HCEC 1CT (cell line): ENCODE results near the gene CHD3.
"Not testable (repeated sequence)": the region's sequence is repeated elsewhere in the genome, so short reads cannot be mapped to it uniquely, and the experiment has no call there.

Source experiments
- DNase-seq: peaks from one replicate; pipeline ENCODE4 v3.0.0-alpha.2; 2017

The CHD3 gene

DNA sequence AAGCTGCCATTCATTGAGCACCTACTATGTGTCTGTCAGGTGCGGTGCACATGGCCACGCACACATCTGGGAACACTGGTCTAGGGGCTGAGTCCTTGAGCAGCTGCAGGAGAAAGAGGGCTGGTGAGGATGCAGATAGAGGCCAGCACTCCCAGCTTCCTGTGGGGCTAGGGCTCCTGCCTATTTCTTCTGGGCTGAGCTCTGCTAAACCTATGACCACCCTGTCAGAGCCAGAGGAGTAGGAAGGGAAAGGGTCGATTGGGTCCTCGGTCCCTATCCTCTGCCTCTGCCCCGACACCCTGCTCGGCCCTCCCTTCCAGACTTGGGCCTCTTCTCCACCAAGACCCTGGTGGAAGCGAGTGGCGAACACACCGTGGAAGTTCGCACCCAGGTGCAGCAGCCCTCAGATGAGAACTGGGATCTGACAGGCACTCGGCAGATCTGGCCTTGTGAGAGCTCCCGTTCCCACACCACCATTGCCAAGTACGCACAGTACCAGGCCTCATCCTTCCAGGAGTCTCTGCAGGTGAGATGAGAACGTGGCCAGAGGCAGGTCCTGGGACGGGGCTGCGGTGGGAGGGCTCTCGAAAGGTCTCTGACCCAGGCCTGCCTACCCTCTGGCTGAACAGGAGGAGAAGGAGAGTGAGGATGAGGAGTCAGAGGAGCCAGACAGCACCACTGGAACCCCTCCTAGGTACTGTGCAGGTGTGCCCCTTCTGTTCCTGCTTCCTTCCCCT lies 37.7 kb upstream of the CHD3 start:
- no peak for DNase-seq

DNA sequence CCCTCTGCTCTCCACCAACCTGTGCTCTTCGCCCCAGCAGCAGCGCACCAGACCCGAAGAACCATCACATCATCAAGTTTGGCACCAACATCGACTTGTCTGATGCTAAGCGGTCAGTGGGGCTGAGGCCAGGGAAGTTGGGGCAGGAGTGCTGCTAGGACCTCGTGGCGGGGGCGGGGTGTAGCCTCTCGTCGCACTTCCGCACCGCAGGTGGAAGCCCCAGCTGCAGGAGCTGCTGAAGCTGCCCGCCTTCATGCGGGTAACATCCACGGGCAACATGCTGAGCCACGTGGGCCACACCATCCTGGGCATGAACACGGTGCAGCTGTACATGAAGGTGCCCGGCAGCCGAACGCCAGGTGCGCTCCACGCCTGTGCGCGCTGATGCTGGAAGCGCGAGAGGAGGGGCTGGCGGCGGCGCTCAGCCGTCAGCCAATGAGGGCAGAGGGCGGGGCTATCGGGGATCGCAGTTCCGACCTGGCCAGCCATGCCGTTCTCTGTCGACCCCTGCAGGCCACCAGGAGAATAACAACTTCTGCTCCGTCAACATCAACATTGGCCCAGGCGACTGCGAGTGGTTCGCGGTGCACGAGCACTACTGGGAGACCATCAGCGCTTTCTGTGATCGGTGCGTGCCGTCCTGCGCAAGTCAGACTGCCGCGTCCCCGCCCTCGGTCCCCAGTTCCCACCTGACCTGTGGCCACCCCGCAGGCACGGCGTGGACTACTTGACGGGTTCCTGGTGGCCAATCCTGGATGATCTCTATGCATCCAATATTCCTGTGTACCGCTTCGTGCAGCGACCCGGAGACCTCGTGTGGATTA lies 36.9 kb upstream of the CHD3 start:
- DNase-seq: peak; percentile 55

DNA sequence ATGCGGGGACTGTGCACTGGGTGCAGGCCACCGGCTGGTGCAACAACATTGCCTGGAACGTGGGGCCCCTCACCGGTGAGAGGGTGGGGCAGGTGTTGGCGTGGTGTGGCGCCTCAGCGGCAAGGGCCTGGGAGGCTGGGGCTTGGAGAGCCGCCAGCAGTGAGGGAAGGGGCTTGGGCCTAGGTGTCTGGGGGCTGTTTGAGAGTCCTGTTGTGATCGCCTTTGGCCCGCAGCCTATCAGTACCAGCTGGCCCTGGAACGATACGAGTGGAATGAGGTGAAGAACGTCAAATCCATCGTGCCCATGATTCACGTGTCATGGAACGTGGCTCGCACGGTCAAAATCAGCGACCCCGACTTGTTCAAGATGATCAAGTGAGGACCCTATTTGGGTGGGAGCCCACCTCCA lies 36.3 kb upstream of the CHD3 start:
- no peak for DNase-seq

DNA sequence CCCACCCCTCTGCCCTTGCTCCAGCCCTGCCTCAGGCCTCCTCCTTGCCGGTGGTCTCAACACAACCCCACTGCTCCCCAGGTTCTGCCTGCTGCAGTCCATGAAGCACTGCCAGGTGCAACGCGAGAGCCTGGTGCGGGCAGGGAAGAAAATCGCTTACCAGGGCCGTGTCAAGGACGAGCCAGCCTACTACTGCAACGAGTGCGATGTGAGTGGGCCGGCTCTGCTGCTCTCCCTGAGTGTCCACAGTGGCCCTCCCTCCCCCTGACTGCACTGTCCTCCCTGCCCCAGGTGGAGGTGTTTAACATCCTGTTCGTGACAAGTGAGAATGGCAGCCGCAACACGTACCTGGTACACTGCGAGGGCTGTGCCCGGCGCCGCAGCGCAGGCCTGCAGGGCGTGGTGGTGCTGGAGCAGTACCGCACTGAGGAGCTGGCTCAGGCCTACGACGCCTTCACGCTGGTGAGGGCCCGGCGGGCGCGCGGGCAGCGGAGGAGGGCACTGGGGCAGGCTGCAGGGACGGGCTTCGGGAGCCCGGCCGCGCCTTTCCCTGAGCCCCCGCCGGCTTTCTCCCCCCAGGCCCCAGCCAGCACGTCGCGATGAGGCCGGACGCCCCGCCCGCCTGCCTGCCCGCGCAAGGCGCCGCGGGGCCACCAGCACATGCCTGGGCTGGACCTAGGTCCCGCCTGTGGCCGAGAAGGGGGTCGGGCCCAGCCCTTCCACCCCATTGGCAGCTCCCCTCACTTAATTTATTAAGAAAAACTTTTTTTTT lies 35.5 kb upstream of the CHD3 start:
- DNase-seq: no peak

DNA sequence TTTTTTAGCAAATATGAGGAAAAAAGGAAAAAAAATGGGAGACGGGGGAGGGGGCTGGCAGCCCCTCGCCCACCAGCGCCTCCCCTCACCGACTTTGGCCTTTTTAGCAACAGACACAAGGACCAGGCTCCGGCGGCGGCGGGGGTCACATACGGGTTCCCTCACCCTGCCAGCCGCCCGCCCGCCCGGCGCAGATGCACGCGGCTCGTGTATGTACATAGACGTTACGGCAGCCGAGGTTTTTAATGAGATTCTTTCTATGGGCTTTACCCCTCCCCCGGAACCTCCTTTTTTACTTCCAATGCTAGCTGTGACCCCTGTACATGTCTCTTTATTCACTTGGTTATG lies 34.9 kb upstream of the CHD3 start:
- no peak for DNase-seq

DNA sequence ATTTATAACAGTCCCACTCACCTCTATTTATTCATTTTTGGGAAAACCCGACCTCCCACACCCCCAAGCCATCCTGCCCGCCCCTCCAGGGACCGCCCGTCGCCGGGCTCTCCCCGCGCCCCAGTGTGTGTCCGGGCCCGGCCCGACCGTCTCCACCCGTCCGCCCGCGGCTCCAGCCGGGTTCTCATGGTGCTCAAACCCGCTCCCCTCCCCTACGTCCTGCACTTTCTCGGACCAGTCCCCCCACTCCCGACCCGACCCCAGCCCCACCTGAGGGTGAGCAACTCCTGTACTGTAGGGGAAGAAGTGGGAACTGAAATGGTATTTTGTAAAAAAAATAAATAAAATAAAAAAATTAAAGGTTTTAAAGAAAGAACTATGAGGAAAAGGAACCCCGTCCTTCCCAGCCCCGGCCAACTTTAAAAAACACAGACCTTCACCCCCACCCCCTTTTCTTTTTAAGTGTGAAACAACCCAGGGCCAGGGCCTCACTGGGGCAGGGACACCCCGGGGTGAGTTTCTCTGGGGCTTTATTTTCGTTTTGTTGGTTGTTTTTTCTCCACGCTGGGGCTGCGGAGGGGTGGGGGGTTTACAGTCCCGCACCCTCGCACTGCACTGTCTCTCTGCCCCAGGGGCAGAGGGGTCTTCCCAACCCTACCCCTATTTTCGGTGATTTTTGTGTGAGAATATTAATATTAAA lies 34.4 kb upstream of the CHD3 start:
- no peak for DNase-seq

DNA sequence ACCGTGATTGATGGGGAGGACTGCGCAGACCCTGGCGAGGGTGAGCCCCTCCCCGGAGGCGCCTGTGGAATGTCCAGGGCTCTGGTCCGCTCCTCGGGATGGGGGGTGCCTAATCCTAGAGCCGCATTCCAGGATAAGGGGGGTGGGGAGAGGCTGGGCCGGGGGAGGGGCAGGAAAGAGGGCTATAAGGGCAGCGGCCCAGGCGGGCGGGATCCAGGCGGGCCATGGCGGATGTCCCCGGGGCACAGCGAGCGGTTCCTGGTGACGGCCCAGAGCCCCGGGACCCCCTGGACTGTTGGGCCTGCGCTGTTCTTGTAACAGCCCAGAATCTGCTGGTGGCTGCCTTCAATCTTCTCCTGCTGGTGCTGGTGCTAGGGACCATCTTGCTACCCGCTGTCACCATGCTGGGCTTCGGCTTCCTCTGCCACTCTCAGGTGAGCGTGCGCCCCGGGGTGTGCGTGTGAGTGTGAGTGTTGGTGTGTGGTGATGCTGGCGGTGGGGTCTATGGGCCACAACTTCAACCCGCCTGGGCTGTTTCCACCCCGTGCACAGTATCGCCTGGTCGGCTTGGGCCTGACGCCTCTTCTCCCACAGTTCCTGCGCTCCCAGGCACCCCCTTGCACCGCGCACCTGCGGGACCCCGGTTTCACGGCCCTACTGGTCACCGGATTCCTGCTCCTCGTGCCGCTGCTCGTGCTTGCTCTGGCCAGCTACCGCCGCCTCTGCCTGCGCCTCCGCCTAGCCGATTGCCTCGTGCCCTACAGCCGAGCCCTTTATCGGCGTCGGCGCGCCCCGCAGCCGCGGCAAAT lies 33.5 kb upstream of the CHD3 start, which contains the start of gene TMEM88:
TSS of gene TMEM88 (plus strand) at position 216 of the 809 bp plus-strand sequence. CDS start at position 225, 9 bp downstream.
- DNase-seq: no peak

DNA sequence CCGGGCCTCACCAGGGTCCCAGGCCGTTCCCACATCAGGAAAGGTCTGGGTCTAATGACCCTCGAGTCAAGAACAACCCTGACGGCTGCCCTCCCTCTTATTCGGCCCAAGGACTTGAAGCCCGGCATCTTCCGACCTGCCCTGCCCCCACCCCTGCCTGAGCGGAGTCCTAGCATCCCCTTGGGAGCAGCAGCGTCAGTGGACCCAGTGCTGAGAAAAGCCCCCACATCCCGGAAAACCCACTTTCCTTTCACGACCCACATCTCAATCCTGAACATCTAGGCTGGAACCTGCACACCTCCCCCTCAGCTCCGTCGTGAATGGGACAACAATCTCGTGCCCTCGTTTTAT lies 33.0 kb upstream of the CHD3 start:
- DNase-seq: no peak

DNA sequence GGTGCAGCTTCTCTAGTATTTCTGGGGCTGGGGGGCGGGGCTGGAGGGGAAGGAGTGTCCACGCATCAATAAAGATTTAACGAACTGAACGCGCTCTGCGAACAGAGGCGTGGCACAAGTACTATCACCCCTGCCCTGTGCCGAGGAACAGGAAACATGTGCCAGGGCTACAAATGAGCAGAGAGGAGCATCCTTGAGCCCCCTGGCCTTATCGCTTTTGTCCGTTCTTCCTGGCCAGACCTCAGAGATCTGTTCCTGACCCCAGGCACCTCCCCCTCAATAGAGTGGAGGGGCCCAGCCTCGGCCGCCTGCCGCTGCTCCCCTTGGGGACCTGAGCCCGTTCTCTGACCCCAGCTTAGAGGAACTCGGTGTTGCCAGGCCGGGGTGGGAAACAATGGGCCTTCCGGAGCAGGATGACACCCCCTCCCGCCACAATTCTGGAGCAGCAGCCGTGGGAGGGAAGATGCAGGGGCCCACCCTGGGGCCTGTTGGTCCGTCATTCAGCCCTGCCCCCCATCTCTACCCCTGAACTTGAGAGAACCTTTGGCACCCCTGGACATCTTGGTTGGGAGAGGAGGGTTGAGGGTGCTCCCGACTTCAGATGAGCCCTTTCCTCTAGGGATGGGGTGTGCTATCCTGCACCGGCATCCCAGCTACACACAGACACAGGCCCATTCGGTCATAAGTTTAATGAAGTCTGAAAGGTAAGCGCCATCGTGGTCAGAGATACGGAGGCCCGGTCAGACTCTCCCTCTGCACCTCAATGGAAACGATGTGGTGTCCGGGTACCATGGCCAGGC lies 32.4 kb upstream of the CHD3 start:
- peak; percentile 30 for DNase-seq

DNA sequence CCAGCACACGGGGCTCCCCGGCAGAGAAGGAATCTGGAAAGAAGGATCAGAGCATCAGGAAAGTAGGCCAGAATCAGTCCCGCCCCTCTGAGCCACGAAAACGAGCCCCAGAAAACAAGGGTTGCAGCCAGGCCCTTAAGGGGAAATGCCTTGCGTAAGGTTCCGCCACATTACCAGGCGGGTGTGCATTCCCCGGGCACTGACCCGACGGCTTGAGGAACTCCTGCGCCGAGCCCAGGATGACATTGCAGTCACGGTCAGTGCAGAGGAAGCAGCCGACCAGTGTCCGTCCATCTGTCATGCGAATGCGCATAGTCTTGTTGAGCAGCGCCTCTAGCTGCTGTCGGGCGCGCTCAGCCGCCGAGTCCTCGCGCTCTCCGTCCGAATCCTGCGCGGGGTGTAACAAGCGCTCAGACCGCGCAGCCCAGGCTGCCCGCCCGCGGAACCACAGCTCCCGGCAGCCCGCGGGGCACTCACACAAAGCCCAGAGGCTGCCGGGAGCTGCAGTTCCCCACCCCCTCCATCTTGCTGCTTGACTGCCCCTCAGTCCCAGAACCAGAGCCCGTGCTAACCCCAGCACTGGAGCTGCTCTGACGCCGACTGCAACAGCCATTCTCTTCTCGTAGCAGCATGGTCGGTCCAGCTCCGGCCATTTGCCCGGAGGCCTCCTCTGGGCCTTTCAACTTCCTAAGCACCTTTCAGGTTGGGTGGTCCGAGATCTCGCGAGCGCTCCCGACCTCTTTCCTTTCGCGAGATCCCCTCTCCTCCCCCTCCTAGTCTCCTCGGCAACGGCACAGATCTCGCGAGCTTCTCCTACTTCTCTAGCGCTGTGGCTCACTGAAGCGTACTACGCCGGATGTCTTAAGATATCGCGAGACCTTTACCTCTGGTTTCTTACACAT lies 31.5 kb upstream of the CHD3 start, which contains the start of gene NAA38:
TSS of gene NAA38 (minus strand) at position 749 of the 902 bp plus-strand sequence. CDS start at position 653, 96 bp downstream.
- peak; percentile 99 for DNase-seq

DNA sequence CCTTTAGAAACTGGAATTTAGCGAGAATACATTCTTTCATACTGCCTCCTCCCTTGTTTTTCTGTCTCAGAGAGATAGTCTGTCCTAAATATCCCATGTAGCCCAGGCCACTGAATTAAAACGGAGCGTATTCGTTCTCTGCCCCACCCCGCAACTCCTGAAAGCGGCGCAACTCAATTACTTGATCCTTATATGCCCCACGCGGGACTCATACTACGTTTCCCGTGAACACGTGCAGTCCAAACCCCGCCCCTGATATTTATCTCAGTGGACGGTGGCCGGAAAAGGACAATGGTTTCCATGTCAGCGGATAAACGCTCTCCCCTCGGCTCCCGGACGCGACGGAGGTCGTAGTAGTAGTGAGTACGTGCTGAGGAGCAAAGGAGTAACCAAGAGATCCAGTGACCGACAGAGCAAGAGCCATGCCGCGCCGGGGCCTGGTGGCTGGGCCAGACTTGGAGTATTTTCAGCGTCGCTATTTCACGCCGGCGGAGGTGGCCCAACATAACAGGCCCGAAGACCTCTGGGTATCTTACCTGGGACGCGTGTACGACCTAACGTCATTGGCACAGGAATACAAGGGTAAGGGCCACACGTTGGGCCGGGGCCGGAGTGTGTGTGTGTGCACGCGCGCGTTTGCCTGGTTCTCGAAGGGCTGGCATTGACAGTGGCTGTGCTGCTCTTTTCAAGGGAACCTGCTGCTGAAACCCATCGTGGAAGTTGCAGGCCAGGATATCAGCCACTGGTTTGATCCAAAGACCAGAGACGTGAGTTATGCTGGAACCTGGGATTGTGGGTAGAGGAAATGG lies 30.7 kb upstream of the CHD3 start, which contains the start of gene CYB5D1:
TSS of gene CYB5D1 (plus strand) at position 291 of the 809 bp plus-strand sequence. CDS start at position 423, 132 bp downstream.
- peak; percentile 86 for DNase-seq

DNA sequence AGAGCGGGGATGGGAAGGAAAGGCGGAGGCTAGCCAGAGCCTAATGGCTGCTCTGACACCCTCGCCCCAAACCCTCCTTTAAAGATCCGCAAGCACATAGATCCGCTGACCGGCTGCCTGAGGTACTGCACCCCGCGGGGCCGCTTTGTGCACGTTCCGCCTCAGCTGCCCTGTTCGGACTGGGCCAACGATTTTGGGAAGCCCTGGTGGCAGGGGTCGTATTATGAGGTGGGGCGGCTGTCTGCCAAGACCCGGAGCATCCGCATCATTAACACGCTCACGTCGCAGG lies 30.1 kb upstream of the CHD3 start:
- DNase-seq: peak; percentile 56

DNA sequence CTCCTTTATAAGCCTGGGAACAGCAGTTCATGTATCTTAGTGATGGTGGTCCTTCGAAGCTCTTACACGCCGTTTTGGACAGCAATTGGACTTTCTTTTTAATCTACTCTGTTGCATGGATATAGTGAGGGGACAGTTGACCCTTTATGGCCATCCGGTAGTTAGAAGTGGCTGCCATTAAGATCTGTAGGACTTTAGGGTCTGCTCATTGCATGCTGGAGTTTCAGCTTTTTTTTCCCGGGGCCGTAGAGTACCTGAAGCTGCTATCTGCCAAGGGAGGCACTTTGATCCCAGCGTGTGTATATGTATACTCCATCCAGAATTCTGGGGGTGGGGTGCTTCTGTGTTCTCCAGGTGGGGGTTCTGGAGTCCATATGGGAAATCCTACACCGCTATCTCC lies 29.6 kb upstream of the CHD3 start:
- DNase-seq: no peak

DNA sequence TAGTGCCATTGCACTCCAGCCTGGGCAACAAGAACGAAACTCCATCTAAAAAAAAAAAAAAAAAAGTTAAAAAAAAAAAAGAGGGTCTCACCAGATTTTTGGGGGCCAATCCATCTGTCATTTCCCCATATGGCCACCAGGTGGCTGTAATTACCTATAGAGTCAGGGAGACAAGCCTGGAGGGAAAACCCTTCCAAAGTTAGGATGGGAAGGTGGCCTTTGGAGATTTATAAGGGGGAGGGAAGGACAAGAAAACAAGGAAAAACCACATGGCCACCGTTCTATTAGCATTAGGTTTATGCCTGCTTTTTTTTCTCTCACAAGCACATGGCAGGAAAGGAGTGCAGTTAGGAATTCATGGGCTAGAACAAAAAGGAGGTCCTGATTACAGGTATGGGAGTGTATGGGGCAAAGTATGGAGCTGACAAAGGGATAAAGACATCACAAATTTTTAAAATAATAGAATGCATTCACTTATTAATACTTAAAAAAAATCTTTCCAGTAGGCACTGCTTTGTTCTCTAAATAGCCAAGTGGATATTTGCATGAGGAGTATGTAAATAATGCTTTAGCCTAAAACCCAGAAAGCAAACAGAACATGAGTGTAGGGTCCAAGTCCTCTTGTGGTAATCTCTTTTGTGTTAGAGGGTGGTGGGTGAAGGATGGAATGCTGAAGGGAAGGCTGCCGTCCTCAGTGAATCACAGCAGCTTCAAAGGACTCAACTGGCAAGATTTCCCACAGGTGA lies 25.7 kb upstream of the CHD3 start:
- DNase-seq: peak; percentile 38

DNA sequence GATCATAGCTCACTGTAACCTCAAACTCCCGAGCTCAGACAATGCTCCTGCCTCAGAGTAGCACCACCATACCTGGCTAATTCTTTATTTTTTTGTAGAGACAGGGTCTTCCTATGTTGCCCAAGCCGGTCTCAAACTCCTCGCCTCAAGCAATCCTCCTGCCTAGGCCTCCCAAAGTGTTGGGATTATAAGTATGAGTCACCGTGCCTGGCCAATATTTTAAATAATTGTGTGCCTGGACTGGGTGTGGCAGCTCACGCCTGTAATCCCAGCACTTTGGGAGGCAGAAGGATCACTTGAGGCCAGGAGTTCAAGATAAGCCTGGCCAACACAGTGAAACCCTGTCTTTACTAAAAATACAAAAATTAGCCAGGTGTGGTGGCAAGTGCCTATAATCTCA lies 24.2 kb upstream of the CHD3 start:
- DNase-seq: not testable (repeated sequence)

DNA sequence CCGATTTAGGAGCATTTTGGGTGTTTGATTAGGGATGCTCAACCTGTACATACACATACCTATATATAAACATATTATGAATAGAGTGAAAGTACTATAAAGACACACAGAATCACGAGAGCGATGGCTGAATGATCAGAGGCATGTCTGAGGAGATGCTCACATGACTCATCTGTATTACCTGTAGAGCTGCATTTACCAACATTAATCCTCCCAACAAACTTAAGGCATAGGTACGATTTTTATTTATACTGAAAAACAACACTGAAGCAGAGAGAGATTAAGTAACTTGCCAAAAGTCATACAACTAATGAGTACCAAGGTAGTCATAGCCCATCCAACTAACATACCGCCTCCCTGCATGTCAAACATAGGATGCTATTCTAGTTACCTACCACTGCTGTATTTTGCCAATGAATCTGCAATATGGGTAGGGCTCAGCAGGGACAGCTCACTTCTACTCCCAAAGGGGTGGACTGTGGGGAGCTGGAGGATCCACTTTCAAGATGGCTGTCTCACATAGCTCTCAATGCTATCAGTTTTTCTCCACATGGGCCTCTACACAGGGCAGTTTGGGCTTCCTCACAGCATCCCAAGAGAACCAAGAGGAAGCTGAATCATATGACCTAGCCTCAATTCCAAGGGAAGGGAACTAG lies 23.5 kb upstream of the CHD3 start:
- DNase-seq: no peak

DNA sequence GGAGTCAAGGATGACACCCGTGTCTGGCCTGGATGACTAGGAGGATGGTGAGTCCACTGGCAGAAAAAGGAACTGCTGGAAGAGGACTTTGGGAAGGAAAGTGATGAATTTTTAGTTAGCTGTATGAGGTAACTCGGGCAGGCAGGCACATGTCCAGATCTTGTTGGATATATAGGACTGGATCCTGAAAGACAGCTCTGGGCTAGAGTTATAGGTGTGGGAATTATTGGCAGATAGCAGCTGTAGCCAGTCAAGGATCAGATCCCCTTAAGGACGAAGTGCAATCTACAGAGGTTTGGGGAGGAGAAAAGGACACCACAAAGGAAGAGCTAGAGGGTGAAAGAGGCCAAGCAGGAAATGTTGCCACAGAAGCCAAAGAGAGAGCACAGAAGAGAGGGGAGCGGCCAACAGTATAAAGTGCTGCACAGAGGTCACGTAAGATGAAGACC lies 20.7 kb upstream of the CHD3 start:
- DNase-seq: no peak

DNA sequence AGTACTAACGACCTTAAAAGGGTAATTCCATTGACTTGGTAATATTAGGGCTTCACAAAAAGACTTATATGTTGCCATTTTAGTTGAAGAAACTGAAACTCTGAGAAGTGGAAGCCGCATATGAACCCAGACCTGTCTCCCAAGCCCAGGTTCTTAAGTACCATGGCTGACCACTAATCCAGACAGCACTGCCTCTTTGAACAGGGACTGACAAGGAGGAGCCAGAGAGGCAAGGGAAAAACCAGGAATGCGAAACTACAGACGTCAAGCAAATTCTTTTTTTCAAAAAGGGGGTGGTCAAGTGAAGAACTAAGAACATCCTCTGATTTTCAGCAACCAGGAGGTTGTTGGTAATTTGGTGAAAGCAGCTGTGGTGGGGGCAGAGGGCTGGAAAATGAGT lies 15.5 kb upstream of the CHD3 start:
- DNase-seq: no peak
